DOHH2 (cell line): Measurements from ENCODE around the gene MCF2L2.
A peak's percentile ranks its signal among the peaks of the same experiment; 100 is the strongest.
"Not testable (repeated sequence)": the region's sequence is repeated elsewhere in the genome, so short reads cannot be mapped to it uniquely, and the experiment has no call there.

Experiments used
- H3F3A ChIP-seq: fragments of 200-600 bp; sonication (generic), shearing (Covaris generic); 2 replicates; pipeline ENCODE4 v1.6.0; 2016; ENCODE audit warnings: antibody characterized with exemption, mild to moderate bottlenecking; ENCODE audit not compliant: control insufficient read depth, insufficient read depth
- H3K27ac ChIP-seq: fragments of 200-600 bp; sonication (generic); 2 replicates; pipeline ENCODE4 v1.5.1; 2014; ENCODE audit warnings: low read depth, mild to moderate bottlenecking, low read length, moderate library complexity
- H3K27me3 ChIP-seq: fragments of 200-600 bp; sonication (generic); 2 replicates; pipeline ENCODE4 v1.6.1; 2014; ENCODE audit warnings: mild to moderate bottlenecking, low read length, mixed read lengths; ENCODE audit not compliant: control insufficient read depth
- H3K36me3 ChIP-seq: fragments of 200-600 bp; sonication (generic); 2 replicates; pipeline ENCODE4 v1.6.1; 2014; ENCODE audit warnings: mild to moderate bottlenecking, low read length, moderate library complexity, mixed read lengths; ENCODE audit not compliant: control insufficient read depth
- H3K4me1 ChIP-seq: fragments of 200-600 bp; sonication (generic); 2 replicates; pipeline ENCODE4 v1.6.1; 2014; ENCODE audit warnings: mild to moderate bottlenecking, low read length, mixed read lengths; ENCODE audit not compliant: control insufficient read depth
- H3K4me2 ChIP-seq: fragments of 200-600 bp; sonication (generic); 2 replicates; pipeline ENCODE4 v1.6.0; 2014; ENCODE audit warnings: mild to moderate bottlenecking, low read length, moderate library complexity
- H3K4me3 ChIP-seq: fragments of 200-600 bp; sonication (generic); 2 replicates; pipeline ENCODE4 v1.5.1; 2014; ENCODE audit warnings: mild to moderate bottlenecking, low read length, mixed read lengths
- H3K79me2 ChIP-seq: fragments of 200-600 bp; sonication (generic); 2 replicates; pipeline ENCODE4 v1.6.1; 2014; ENCODE audit warnings: mild to moderate bottlenecking, low read length, mixed read lengths; ENCODE audit not compliant: control insufficient read depth
- H3K9me2 ChIP-seq: fragments of 200-600 bp; sonication (generic); replicated peaks from 2 replicates; pipeline ENCODE4 v1.6.1; 2014; ENCODE audit warnings: mild to moderate bottlenecking, low read length, mixed read lengths; ENCODE audit not compliant: control insufficient read depth
- H3K9me3 ChIP-seq: fragments of 200-600 bp; sonication (generic); 2 replicates; pipeline ENCODE4 v1.6.1; 2014; ENCODE audit warnings: antibody characterized with exemption, low read length, mixed read lengths; ENCODE audit not compliant: control insufficient read depth, insufficient read depth
- H4K20me1 ChIP-seq: fragments of 200-600 bp; sonication (generic); 2 replicates; pipeline ENCODE4 v1.6.0; 2014; ENCODE audit warnings: low read depth, mild to moderate bottlenecking, antibody characterized with exemption, low read length, moderate library complexity; ENCODE audit not compliant: control insufficient read depth, insufficient read depth
- CTCF ChIP-seq: fragments of 200-600 bp; sonication (generic); IDR thresholded peaks from one replicate; pipeline ENCODE4 v1.5.1; 2014; ENCODE audit warnings: antibody characterized with exemption, mild to moderate bottlenecking, low read depth, low read length; ENCODE audit not compliant: poor library complexity, severe bottlenecking
- EZH2phosphoT487 ChIP-seq: fragments of 200-600 bp; sonication (generic); IDR thresholded peaks from 2 replicates; pipeline ENCODE4 v1.6.1; 2017; ENCODE audit warnings: borderline replicate concordance, mild to moderate bottlenecking, antibody characterized with exemption, low read length, moderate library complexity, mixed read lengths

Gene MCF2L2

GRCh38 chr3:183427876-183428446 lies 458 bp downstream of the MCF2L2 start:
- Histone ChIP-seq H3F3A (no peaks in the 10 kb centered on the region), H3K9me2 (no peaks in the 10 kb centered on the region), H3K27ac (no peak overlapping the region), H3K79me2 (no peaks in the 10 kb centered on the region), H3K4me2 (peak overlapping the region; percentile 85), H4K20me1 (no peaks in the 10 kb centered on the region), H3K9me3 (no peaks in the 10 kb centered on the region), H3K27me3 (peaks cover 52% of the 10 kb centered on the region), H3K4me3 (peak overlapping the region; percentile 91), H3K4me1 (peaks cover 13% of the 10 kb centered on the region), H3K36me3 (no peaks in the 10 kb centered on the region)
- TF ChIP-seq CTCF (no peak), EZH2phosphoT487 (no peak)

- Histone ChIP-seq H3K36me3 (no peaks in the 10 kb centered on the region), H3K4me3 (peak overlapping the region; percentile 91), H3K9me3 (no peaks in the 10 kb centered on the region; the same call in 1 of the 2 replicates), H3K9me2 (no peaks in the 10 kb centered on the region), H3K4me1 (peaks cover 13% of the 10 kb centered on the region), H3F3A (no peaks in the 10 kb centered on the region), H3K4me2 (peak overlapping the region; percentile 85), H3K79me2 (no peaks in the 10 kb centered on the region), H4K20me1 (no peaks in the 10 kb centered on the region), H3K27me3 (peaks cover 48% of the 10 kb centered on the region), H3K27ac (no peak overlapping the region)
- TF ChIP-seq EZH2phosphoT487: no peak
- TF ChIP-seq CTCF: no peak
These were observed 1.1 kb downstream of the MCF2L2 start for GRCh38 chr3:183427196-183427875.

- not testable (repeated sequence) for H3K9me2 ChIP-seq, H4K20me1 ChIP-seq, H3K27ac ChIP-seq, H3F3A ChIP-seq, H3K4me3 ChIP-seq, H3K4me1 ChIP-seq, H3K79me2 ChIP-seq, H3K36me3 ChIP-seq, H3K4me2 ChIP-seq
- Histone ChIP-seq H3K9me3 (peaks cover 18% of the 10 kb centered on the region), H3K27me3 (peaks cover 15% of the 10 kb centered on the region)
These were observed 9.6 kb downstream of the MCF2L2 start for GRCh38 chr3:183418807-183419206.

- H4K20me1 ChIP-seq: no peaks in the 10 kb centered on the region
- no peaks in the 10 kb centered on the region for H3K9me2 ChIP-seq
- H3K4me2 ChIP-seq: no peak overlapping the region
- H3K4me3 ChIP-seq: no peak overlapping the region
- H3K27me3 ChIP-seq: peaks cover 16% of the 10 kb centered on the region
- TF ChIP-seq CTCF (no peak), EZH2phosphoT487 (no peak)
- H3F3A ChIP-seq: no peaks in the 10 kb centered on the region
- no peaks in the 10 kb centered on the region for H3K9me3 ChIP-seq
- H3K36me3 ChIP-seq: no peaks in the 10 kb centered on the region
- no peaks in the 10 kb centered on the region for H3K4me1 ChIP-seq
- no peak overlapping the region for H3K27ac ChIP-seq
- no peaks in the 10 kb centered on the region for H3K79me2 ChIP-seq
These were observed 17.1 kb downstream of the MCF2L2 start for GRCh38 chr3:183411216-183411922.
